Stomach smooth muscle (tissue), 2 donors: Measurements from ENCODE around the gene NDUFAF2.

Experiments
- H3K27ac ChIP-seq: one replicate; pipeline ENCODE4 v1.7.0; 2013; ENCODE audit warnings: mild to moderate bottlenecking, low read length, inconsistent platforms
- H3K27me3 ChIP-seq, 2 donors: one replicate each; pipeline ENCODE4 v1.7.0; 2013; ENCODE audit warnings: low read length in 2 of 2; ENCODE audit not compliant: insufficient read depth in 2 of 2, control insufficient read depth in 1 of 2
- H3K36me3 ChIP-seq, 2 donors: one replicate each; pipeline ENCODE4 v1.7.0; 2013; ENCODE audit warnings: low read length in 2 of 2; ENCODE audit not compliant: control insufficient read depth in 2 of 2, insufficient read depth in 2 of 2
- H3K4me1 ChIP-seq: one replicate; pipeline ENCODE4 v1.7.0; 2013; ENCODE audit warnings: low read length; ENCODE audit not compliant: control insufficient read depth, insufficient read depth
- H3K4me3 ChIP-seq, 2 donors: one replicate each; pipeline ENCODE4 v1.7.0; 2013; ENCODE audit warnings: low read length in 2 of 2
- H3K9ac ChIP-seq, 2 donors: one replicate each; pipeline ENCODE4 v1.7.0; 2013; ENCODE audit warnings: low read length in 2 of 2, mild to moderate bottlenecking in 1 of 2
- H3K9me3 ChIP-seq, 2 donors: one replicate each; pipeline ENCODE4 v1.7.0; 2013; ENCODE audit warnings: low read length in 2 of 2; ENCODE audit not compliant: control insufficient read depth in 2 of 2
- donor health status: healthy.
- donor health status: Pancreatic carcinoma.

The NDUFAF2 gene

GRCh38 chr5:61114441-61114840, 169.4 kb downstream of the NDUFAF2 start:
- no peak overlapping the region for H3K4me3 ChIP-seq
- no peaks in the 10 kb centered on the region for H3K9me3 ChIP-seq
- H3K36me3 ChIP-seq: no peaks in the 10 kb centered on the region
- no peak overlapping the region for H3K27ac ChIP-seq
- no peak overlapping the region for H3K9ac ChIP-seq
- H3K4me1 ChIP-seq: no peaks in the 10 kb centered on the region
- no peaks in the 10 kb centered on the region for H3K27me3 ChIP-seq

GRCh38 chr5:61115968-61116367, 171.0 kb downstream of the NDUFAF2 start:
- Histone ChIP-seq H3K27me3 (no peaks in the 10 kb centered on the region), H3K9ac (no peak overlapping the region), H3K36me3 (no peaks in the 10 kb centered on the region), H3K9me3 (no peaks in the 10 kb centered on the region), H3K4me1 (no peaks in the 10 kb centered on the region), H3K27ac (no peak overlapping the region), H3K4me3 (no peak overlapping the region)

GRCh38 chr5:61119066-61119465, 174.1 kb downstream of the NDUFAF2 start:
- no peak overlapping the region for H3K9ac ChIP-seq
- H3K27me3 ChIP-seq: no peaks in the 10 kb centered on the region
- H3K4me1 ChIP-seq: no peaks in the 10 kb centered on the region
- no peak overlapping the region for H3K4me3 ChIP-seq
- H3K36me3 ChIP-seq: no peaks in the 10 kb centered on the region
- H3K27ac ChIP-seq: no peak overlapping the region
- H3K9me3 ChIP-seq: no peaks in the 10 kb centered on the region

GRCh38 chr5:61120534-61120933, 175.5 kb downstream of the NDUFAF2 start:
- Histone ChIP-seq H3K9me3 (no peaks in the 10 kb centered on the region), H3K27ac (no peak overlapping the region), H3K4me1 (no peaks in the 10 kb centered on the region), H3K9ac (no peak overlapping the region), H3K36me3 (no peaks in the 10 kb centered on the region), H3K27me3 (no peaks in the 10 kb centered on the region), H3K4me3 (no peak overlapping the region)

- no peaks in the 10 kb centered on the region for H3K36me3 ChIP-seq
- H3K9me3 ChIP-seq: no peaks in the 10 kb centered on the region
- no peak overlapping the region for H3K9ac ChIP-seq
Measured at GRCh38 chr5:61123145-61123544, 178.1 kb downstream of the NDUFAF2 start.

GRCh38 chr5:61130289-61130688, 185.3 kb downstream of the NDUFAF2 start:
- H3K36me3 ChIP-seq: no peaks in the 10 kb centered on the region

More at GRCh38 chr5:61123145-61123544, 178.1 kb downstream of the NDUFAF2 start:
- Histone ChIP-seq H3K4me1 (no peaks in the 10 kb centered on the region), H3K27me3 (no peaks in the 10 kb centered on the region), H3K27ac (no peak overlapping the region), H3K4me3 (no peak overlapping the region)

GRCh38 chr5:61132559-61132958, 187.6 kb downstream of the NDUFAF2 start:
- no peaks in the 10 kb centered on the region for H3K4me1 ChIP-seq
- no peak overlapping the region for H3K4me3 ChIP-seq
- no peaks in the 10 kb centered on the region for H3K27me3 ChIP-seq
- H3K9ac ChIP-seq: no peak overlapping the region
- H3K27ac ChIP-seq: no peak overlapping the region
- no peaks in the 10 kb centered on the region for H3K36me3 ChIP-seq
- no peaks in the 10 kb centered on the region for H3K9me3 ChIP-seq

More at GRCh38 chr5:61130289-61130688, 185.3 kb downstream of the NDUFAF2 start:
- Histone ChIP-seq H3K27ac (no peak overlapping the region), H3K27me3 (no peaks in the 10 kb centered on the region), H3K9ac (no peak overlapping the region), H3K4me1 (no peaks in the 10 kb centered on the region), H3K9me3 (no peaks in the 10 kb centered on the region), H3K4me3 (no peak overlapping the region)

GRCh38 chr5:61137835-61138234, 192.8 kb downstream of the NDUFAF2 start:
- Histone ChIP-seq H3K4me1 (no peaks in the 10 kb centered on the region), H3K27ac (no peak overlapping the region), H3K4me3 (no peak overlapping the region), H3K9ac (no peak overlapping the region), H3K9me3 (no peaks in the 10 kb centered on the region), H3K36me3 (no peaks in the 10 kb centered on the region), H3K27me3 (no peaks in the 10 kb centered on the region)

- Histone ChIP-seq H3K36me3 (no peaks in the 10 kb centered on the region), H3K9ac (no peak overlapping the region), H3K4me1 (no peaks in the 10 kb centered on the region), H3K27ac (no peak overlapping the region), H3K4me3 (no peak overlapping the region), H3K27me3 (no peaks in the 10 kb centered on the region), H3K9me3 (no peaks in the 10 kb centered on the region)
Measured at GRCh38 chr5:61139094-61139873, 194.3 kb downstream of the NDUFAF2 start.

GRCh38 chr5:61139931-61140330, 194.9 kb downstream of the NDUFAF2 start:
- no peaks in the 10 kb centered on the region for H3K36me3 ChIP-seq

GRCh38 chr5:61141801-61142200, 196.8 kb downstream of the NDUFAF2 start:
- H3K9ac ChIP-seq: no peak overlapping the region
- H3K4me1 ChIP-seq: no peaks in the 10 kb centered on the region
- no peak overlapping the region for H3K27ac ChIP-seq
- no peak overlapping the region for H3K4me3 ChIP-seq
- H3K36me3 ChIP-seq: no peaks in the 10 kb centered on the region
- H3K27me3 ChIP-seq: no peaks in the 10 kb centered on the region
- H3K9me3 ChIP-seq: no peaks in the 10 kb centered on the region

More at GRCh38 chr5:61139931-61140330, 194.9 kb downstream of the NDUFAF2 start:
- Histone ChIP-seq H3K9ac (no peak overlapping the region), H3K4me1 (no peaks in the 10 kb centered on the region), H3K27me3 (no peaks in the 10 kb centered on the region), H3K9me3 (no peaks in the 10 kb centered on the region), H3K27ac (no peak overlapping the region), H3K4me3 (no peak overlapping the region)
